Measurements from ENCODE around the gene MYO9A. TPM values are rescaled to one million over a fixed set of nuclear protein-coding genes. Genes with fewer than 3 reads are reported as not detected.

The MYO9A gene
- total RNA-seq, 1 experiment from 2014 or later, result 30.1 TPM

DNA sequence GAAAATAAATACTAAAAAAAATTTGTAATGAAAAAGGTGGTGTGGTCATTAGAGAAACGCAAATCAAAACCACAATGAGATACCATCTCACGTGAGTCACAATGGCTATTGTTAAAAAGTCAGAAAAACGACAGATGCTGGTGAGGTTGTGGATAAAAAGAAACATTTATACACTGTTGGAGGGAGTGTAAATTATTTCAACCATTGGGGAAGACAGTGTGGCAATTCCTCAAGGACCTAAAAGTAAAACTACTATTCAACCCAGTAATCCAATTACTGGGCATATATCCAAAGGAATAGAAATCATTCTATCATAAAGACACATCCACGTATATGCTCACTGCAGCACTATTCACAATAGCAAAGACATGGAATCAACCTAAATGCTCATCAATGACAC, 120.3 kb downstream of the MYO9A start:
- H3K9me3 ChIP-seq (ENCODE audit: low read depth, low read length, poor library complexity, severe bottlenecking), result no peaks in the 10 kb centered on the region
- intact Hi-C loops (cut with micrococcal nuclease; ENCODE audit: unreplicated experiment), result no loop called here
- no TSS peak for BruUV-seq (replicated peaks)
- H3K27me3 ChIP-seq (replicated peaks; ENCODE audit: insufficient read depth, low read depth, low read length, poor library complexity), result no peaks in the 10 kb centered on the region
- DNase-seq (ENCODE audit: low spot score), result peak; percentile 59
- no peak overlapping the region for H3K4me3 ChIP-seq (ENCODE audit: low read depth, low read length, poor library complexity, severe bottlenecking)
- peaks cover 15% of the 10 kb centered on the region for H3K4me1 ChIP-seq (ENCODE audit: insufficient read depth, low read length, poor library complexity, severe bottlenecking)
- H3K27ac ChIP-seq (ENCODE audit: low read depth, low read length, poor library complexity, severe bottlenecking), result no peak overlapping the region
- CTCF ChIA-PET, result no interaction called here
- POLR2A ChIA-PET (ENCODE audit: low non-redundant PET), result no interaction called here
- TF ChIP-seq, protein P1, sequence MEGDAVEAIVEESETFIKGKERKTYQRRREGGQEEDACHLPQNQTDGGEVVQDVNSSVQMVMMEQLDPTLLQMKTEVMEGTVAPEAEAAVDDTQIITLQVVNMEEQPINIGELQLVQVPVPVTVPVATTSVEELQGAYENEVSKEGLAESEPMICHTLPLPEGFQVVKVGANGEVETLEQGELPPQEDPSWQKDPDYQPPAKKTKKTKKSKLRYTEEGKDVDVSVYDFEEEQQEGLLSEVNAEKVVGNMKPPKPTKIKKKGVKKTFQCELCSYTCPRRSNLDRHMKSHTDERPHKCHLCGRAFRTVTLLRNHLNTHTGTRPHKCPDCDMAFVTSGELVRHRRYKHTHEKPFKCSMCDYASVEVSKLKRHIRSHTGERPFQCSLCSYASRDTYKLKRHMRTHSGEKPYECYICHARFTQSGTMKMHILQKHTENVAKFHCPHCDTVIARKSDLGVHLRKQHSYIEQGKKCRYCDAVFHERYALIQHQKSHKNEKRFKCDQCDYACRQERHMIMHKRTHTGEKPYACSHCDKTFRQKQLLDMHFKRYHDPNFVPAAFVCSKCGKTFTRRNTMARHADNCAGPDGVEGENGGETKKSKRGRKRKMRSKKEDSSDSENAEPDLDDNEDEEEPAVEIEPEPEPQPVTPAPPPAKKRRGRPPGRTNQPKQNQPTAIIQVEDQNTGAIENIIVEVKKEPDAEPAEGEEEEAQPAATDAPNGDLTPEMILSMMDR (conservative IDR thresholded peaks at IDR 0.05; ENCODE audit: low read depth, low read length), result no peak
- TF ChIP-seq EZH2 (IDR thresholded peaks at IDR 0.05; ENCODE audit: borderline replicate concordance, low read depth, low read length, poor library complexity, severe bottlenecking), result no peak
- no peaks in the 10 kb centered on the region for H3K36me3 ChIP-seq (ENCODE audit: insufficient read depth, low read length, poor library complexity, severe bottlenecking)

DNA sequence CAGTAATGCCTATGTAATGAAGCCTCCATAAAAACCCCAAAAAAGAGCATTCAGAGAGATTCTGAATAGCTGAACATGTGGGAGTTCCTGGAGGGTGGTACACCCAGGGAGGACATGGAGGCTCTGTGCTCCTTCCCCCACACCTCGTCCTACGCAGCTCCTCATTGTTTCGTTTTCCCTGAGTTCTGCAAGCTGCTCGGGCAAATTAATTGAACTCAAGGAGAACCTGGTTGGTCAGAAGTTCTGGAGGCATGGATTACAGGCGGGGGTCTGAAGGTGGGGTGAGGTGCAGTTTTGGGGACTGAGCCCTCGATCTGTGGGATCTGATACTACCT, 142.2 kb downstream of the MYO9A start:
- POLR2A ChIA-PET (ENCODE audit: low non-redundant PET), result no interaction called here
- H3K4me1 ChIP-seq (ENCODE audit: insufficient read depth, low read length, poor library complexity, severe bottlenecking), result no peaks in the 10 kb centered on the region
- DNase-seq (ENCODE audit: low spot score), result no peak
- CTCF ChIA-PET, result no interaction called here
- no peak overlapping the region for H3K27ac ChIP-seq (ENCODE audit: low read depth, low read length, poor library complexity, severe bottlenecking)
- intact Hi-C loops (cut with micrococcal nuclease; ENCODE audit: unreplicated experiment), result no loop called here
- no peak for TF ChIP-seq EZH2 (IDR thresholded peaks at IDR 0.05; ENCODE audit: borderline replicate concordance, low read depth, low read length, poor library complexity, severe bottlenecking)
- TF ChIP-seq, protein P1 (conservative IDR thresholded peaks at IDR 0.05; ENCODE audit: low read depth, low read length), result no peak
- no TSS peak for BruUV-seq (replicated peaks)
- no peak overlapping the region for H3K4me3 ChIP-seq (ENCODE audit: low read depth, low read length, poor library complexity, severe bottlenecking)
- H3K9me3 ChIP-seq (ENCODE audit: low read depth, low read length, poor library complexity, severe bottlenecking), result no peaks in the 10 kb centered on the region
- H3K36me3 ChIP-seq (ENCODE audit: insufficient read depth, low read length, poor library complexity, severe bottlenecking), result no peaks in the 10 kb centered on the region
- no peaks in the 10 kb centered on the region for H3K27me3 ChIP-seq (replicated peaks; ENCODE audit: insufficient read depth, low read depth, low read length, poor library complexity)

DNA sequence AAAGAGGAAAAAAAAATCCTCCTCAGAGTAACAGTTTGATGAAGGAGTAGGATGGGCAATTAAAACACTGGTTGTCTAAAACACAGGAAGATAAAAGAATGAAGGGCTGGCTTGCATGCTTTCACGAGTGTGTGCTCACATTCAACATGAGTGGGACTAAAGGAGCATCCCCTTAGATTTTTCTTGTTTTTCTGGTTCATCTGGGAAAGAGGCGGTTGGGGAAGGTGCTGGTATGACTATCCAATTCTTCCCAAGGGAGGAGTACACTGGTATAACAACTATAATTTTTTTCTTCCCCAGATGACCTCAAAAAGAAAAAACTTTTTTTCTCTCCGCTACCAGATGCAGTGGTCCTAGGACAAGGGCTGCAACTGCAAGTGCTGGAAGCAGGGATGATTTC, 143.7 kb downstream of the MYO9A start:
- Histone ChIP-seq H3K27me3 (replicated peaks; ENCODE audit: insufficient read depth, low read depth, low read length, poor library complexity) (no peaks in the 10 kb centered on the region), H3K9me3 (ENCODE audit: low read depth, low read length, poor library complexity, severe bottlenecking) (no peaks in the 10 kb centered on the region), H3K27ac (ENCODE audit: low read depth, low read length, poor library complexity, severe bottlenecking) (no peak overlapping the region), H3K4me3 (ENCODE audit: low read depth, low read length, poor library complexity, severe bottlenecking) (no peak overlapping the region), H3K36me3 (ENCODE audit: insufficient read depth, low read length, poor library complexity, severe bottlenecking) (no peaks in the 10 kb centered on the region), H3K4me1 (ENCODE audit: insufficient read depth, low read length, poor library complexity, severe bottlenecking) (no peaks in the 10 kb centered on the region)
- TF ChIP-seq EZH2 (IDR thresholded peaks at IDR 0.05; ENCODE audit: borderline replicate concordance, low read depth, low read length, poor library complexity, severe bottlenecking), result no peak
- TF ChIP-seq, protein P1 (conservative IDR thresholded peaks at IDR 0.05; ENCODE audit: low read depth, low read length), result no peak
- intact Hi-C loops (cut with micrococcal nuclease; ENCODE audit: unreplicated experiment), result no loop called here
- ChIA-PET CTCF (no interaction called here), POLR2A (ENCODE audit: low non-redundant PET) (no interaction called here)
- BruUV-seq (replicated peaks), result no TSS peak
- no peak for DNase-seq (ENCODE audit: low spot score)
